Measurements from ENCODE around the gene NDUFB6. TPM values are rescaled to one million over a fixed set of nuclear protein-coding genes. Genes with fewer than 3 reads are reported as not detected.

The NDUFB6 gene
- total and polyA plus RNA-seq, 2 of the 4 experiments (the other 2 are of a cell fraction), result 24.2 to 51.0 TPM

DNA sequence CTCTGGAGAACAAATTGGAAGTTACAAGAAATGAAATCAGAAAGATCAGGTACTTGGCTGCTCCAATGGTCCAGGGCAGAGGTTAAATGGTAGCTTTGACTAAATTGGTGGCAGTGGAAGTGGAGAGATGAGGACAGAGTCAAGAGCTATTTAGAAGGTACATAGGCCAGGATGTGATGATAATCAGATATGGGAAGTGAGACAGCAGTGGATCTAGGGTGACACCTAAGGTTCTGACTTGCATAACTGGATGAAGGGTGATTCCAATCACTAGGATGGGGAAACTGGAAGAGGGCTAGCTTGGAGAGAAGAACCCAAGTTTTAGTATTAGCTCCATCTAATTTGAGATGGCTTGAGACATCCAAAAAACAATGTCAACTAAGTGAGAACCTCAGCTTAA, 24.0 kb upstream of the NDUFB6 start:
- H3K4me1 ChIP-seq (ENCODE audit: control insufficient read depth, insufficient read depth, low read length), result no peaks in the 10 kb centered on the region
- no peak overlapping the region for H3K23ac ChIP-seq (ENCODE audit: low read depth, low read length)
- CTCF ChIA-PET, result interaction anchor here (0.6 kb wide), 1 partner anchor 241 kb away, joined by 3 read pairs; no protein-coding TSS in a partner anchor
- H4K8ac ChIP-seq (ENCODE audit: low read depth in 2 of 2, low read length in 2 of 2), result no peak overlapping the region
- no peaks in the 10 kb centered on the region for H3K9me3 ChIP-seq (ENCODE audit: control insufficient read depth, insufficient read depth, low read length)
- peaks cover 5% of the 10 kb centered on the region for H3K27me3 ChIP-seq (ENCODE audit: control insufficient read depth, insufficient read depth, low read length)
- no peaks in the 10 kb centered on the region for H3K36me3 ChIP-seq (ENCODE audit: control insufficient read depth, insufficient read depth, low read length)
- H2BK5ac ChIP-seq (ENCODE audit: low read depth, low read length, poor library complexity, severe bottlenecking), result no peak overlapping the region
- no peak overlapping the region for H2AK9ac ChIP-seq (replicated peaks; ENCODE audit: low read depth, low read length, poor library complexity)
- H3K18ac ChIP-seq (ENCODE audit: low read depth, low read length), result no peak overlapping the region
- no peak overlapping the region for H2BK120ac ChIP-seq (ENCODE audit: low read depth, low read length)
- POLR2A ChIA-PET (ENCODE audit: unreplicated experiment), result no interaction called here
- no peaks in the 10 kb centered on the region for H3K79me1 ChIP-seq (ENCODE audit: low read depth in 1 of 2, low read length in 2 of 2)
- no TSS peak for BruUV-seq (replicated peaks)
- H3K4me2 ChIP-seq (ENCODE audit: low read depth, low read length), result no peak overlapping the region
- no peak overlapping the region for H2AFZ ChIP-seq (replicated peaks; ENCODE audit: low read length, poor library complexity)
- no peak overlapping the region for H2BK20ac ChIP-seq (ENCODE audit: low read depth, low read length)
- no peak overlapping the region for H4K5ac ChIP-seq (ENCODE audit: low read depth, low read length)
- H4K20me1 ChIP-seq (ENCODE audit: insufficient read depth, low read length), result no peaks in the 10 kb centered on the region
- H3K4ac ChIP-seq (ENCODE audit: low read depth, low read length), result no peak overlapping the region
- dilution Hi-C loops (cut with HindIII; ENCODE audit: low sequenced_read_pairs, unreplicated experiment), result no loop called here
- TF ChIP-seq, protein P1, sequence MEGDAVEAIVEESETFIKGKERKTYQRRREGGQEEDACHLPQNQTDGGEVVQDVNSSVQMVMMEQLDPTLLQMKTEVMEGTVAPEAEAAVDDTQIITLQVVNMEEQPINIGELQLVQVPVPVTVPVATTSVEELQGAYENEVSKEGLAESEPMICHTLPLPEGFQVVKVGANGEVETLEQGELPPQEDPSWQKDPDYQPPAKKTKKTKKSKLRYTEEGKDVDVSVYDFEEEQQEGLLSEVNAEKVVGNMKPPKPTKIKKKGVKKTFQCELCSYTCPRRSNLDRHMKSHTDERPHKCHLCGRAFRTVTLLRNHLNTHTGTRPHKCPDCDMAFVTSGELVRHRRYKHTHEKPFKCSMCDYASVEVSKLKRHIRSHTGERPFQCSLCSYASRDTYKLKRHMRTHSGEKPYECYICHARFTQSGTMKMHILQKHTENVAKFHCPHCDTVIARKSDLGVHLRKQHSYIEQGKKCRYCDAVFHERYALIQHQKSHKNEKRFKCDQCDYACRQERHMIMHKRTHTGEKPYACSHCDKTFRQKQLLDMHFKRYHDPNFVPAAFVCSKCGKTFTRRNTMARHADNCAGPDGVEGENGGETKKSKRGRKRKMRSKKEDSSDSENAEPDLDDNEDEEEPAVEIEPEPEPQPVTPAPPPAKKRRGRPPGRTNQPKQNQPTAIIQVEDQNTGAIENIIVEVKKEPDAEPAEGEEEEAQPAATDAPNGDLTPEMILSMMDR (conservative IDR thresholded peaks at IDR 0.05; ENCODE audit: low read depth, low read length), result no peak
- TF ChIP-seq USF2 (IDR thresholded peaks at IDR 0.05; ENCODE audit: low read depth, low read length) (no peak), RAD21 (IDR thresholded peaks at IDR 0.05; ENCODE audit: low read length) (no peak), POLR2A (IDR thresholded peaks at IDR 0.05; ENCODE audit: low read depth, low read length) (no peak), CHD1 (IDR thresholded peaks at IDR 0.05; ENCODE audit: low read depth, low read length) (no peak)
- H2BK15ac ChIP-seq (ENCODE audit: low read depth, low read length), result no peak overlapping the region
- no peak overlapping the region for H2AK5ac ChIP-seq (ENCODE audit: low read depth, low read length)
- ATAC-seq (ENCODE audit: low read depth) (no peak), DNase-seq (no peak)
- no peaks in the 10 kb centered on the region for H3K9me1 ChIP-seq (ENCODE audit: insufficient read depth, low read length)
- H3K56ac ChIP-seq (ENCODE audit: extremely low read depth, insufficient read depth, low read length), result no peak overlapping the region
- intact Hi-C loops (cut with micrococcal nuclease), result no loop called here
- no peak overlapping the region for H3K14ac ChIP-seq (replicated peaks; ENCODE audit: low read depth, low read length)
- no peak overlapping the region for H3K4me3 ChIP-seq (ENCODE audit: insufficient read depth, low read depth, low read length)
- H4K91ac ChIP-seq (ENCODE audit: insufficient read depth, low read depth, low read length), result no peak overlapping the region
- H3K9ac ChIP-seq (ENCODE audit: low read depth, low read length), result no peak overlapping the region
- in situ Hi-C loops (cut with MboI; ENCODE audit: low sequenced_read_pairs), result no loop called here
- no peak overlapping the region for H3K27ac ChIP-seq (ENCODE audit: insufficient read depth, low read length)

All from IMR-90 (cell line).